CD4-positive, alpha-beta T cell (primary cell): Measurements from ENCODE around the gene EXOSC6. TPM values are rescaled to one million over a fixed set of nuclear protein-coding genes. Genes with fewer than 3 reads are reported as not detected.
"Not testable (repeated sequence)": the region's sequence is repeated elsewhere in the genome, so short reads cannot be mapped to it uniquely, and the experiment has no call there.

Source experiments
- ATAC-seq: fragments of 200-7000 bp; cut with Tn5 transposase; one replicate; pipeline ENCODE4 v1.10.0; 2022; ENCODE audit warnings: mild to moderate bottlenecking; ENCODE audit not compliant: poor library complexity
- CTCF ChIA-PET: fragments of 350-600 bp; sonication (Branson Sonifier 250); formaldehyde crosslinking; loops from one replicate; lab custom pipeline; 2021; ENCODE audit warnings: antibody characterized with exemption, inconsistent platforms; lab: Charles Lee
- POLR2A ChIA-PET: fragments of 350-600 bp; sonication (Branson Sonifier 250); formaldehyde crosslinking; loops from one replicate; lab custom pipeline; 2021; ENCODE audit warnings: antibody characterized with exemption, inconsistent platforms; lab: Charles Lee
- DNase-seq, 14 experiments: peaks; one replicate each; pipeline ENCODE4 v3.0.0-alpha.2; 2013 to 2020; ENCODE audit warnings: mixed read lengths in 2 of 14
- H3K27ac ChIP-seq, 2 donors: one replicate each; pipeline versions ENCODE4 v1.5.1 to v1.7.0; 2013; ENCODE audit warnings: low read length in 2 of 2, low read depth in 1 of 2, mild to moderate bottlenecking in 1 of 2
- H3K27me3 ChIP-seq, 2 experiments: 1 replicate in 1 of 2; 2 replicates in 1 of 2; pipeline versions ENCODE4 v1.6.1 to v1.7.0; 2013; ENCODE audit warnings: low read length in 2 of 2, control low read depth in 1 of 2, mild to moderate bottlenecking in 1 of 2, moderate library complexity in 1 of 2; ENCODE audit not compliant: insufficient read depth in 2 of 2, control insufficient read depth in 1 of 2
- H3K36me3 ChIP-seq: one replicate; pipeline ENCODE4 v1.6.1; 2013; ENCODE audit warnings: low read length, control low read depth; ENCODE audit not compliant: insufficient read depth
- H3K4me1 ChIP-seq: one replicate; pipeline ENCODE4 v1.6.1; 2013; ENCODE audit warnings: low read length, control low read depth; ENCODE audit not compliant: insufficient read depth
- H3K4me3 ChIP-seq: one replicate; pipeline ENCODE4 v1.5.1; 2013; ENCODE audit warnings: mild to moderate bottlenecking, low read length, moderate library complexity
- H3K9me3 ChIP-seq, 2 experiments: 1 replicate in 1 of 2; 2 replicates in 1 of 2; pipeline versions ENCODE4 v1.6.1 to v1.7.0; 2013; ENCODE audit warnings: low read length in 2 of 2, mild to moderate bottlenecking in 2 of 2, control low read depth in 1 of 2, moderate library complexity in 1 of 2; ENCODE audit not compliant: control insufficient read depth in 1 of 2, insufficient read depth in 1 of 2
- H3K27ac Mint-ChIP-seq: one replicate; pipeline ENCODE4 v1.8.0; 2020; ENCODE audit warnings: mixed read lengths
- H3K27me3 Mint-ChIP-seq: one replicate; pipeline ENCODE4 v1.8.0; 2021; ENCODE audit warnings: mixed read lengths
- H3K36me3 Mint-ChIP-seq: one replicate; pipeline ENCODE4 v1.8.0; 2021; ENCODE audit warnings: low read depth, mixed read lengths
- H3K4me1 Mint-ChIP-seq: one replicate; pipeline ENCODE4 v1.8.0; 2021; ENCODE audit warnings: low read depth, mixed read lengths
- H3K4me3 Mint-ChIP-seq: one replicate; pipeline ENCODE4 v1.8.0; 2020; ENCODE audit warnings: mild to moderate bottlenecking, mixed read lengths
- H3K9me3 Mint-ChIP-seq: one replicate; pipeline ENCODE4 v1.8.0; 2020; ENCODE audit warnings: mixed read lengths
- intact Hi-C, 2 experiments: fragments of 100-400 bp; cut with DNase I in 1 of 2; cut with micrococcal nuclease in 1 of 2; formaldehyde crosslinking; loops; one replicate each; pipeline versions ENCODE4 v1.15.1 to v1.9.0; 2023 to 2025; cut with DNase I, micrococcal nuclease
- total RNA-seq, 174 experiments: library from RNA in 2 of 174; stranded (reverse) in 2 of 174; gene quantifications; one replicate each; pipeline ENCODE4 v1.2.3 and lab custom pipeline; 2021 to 2026
- TF ChIP-seq, protein P1 (sequence below): fragments of 200-600 bp; IDR thresholded peaks from one replicate; pipeline ENCODE4 v1.8.0; 2022; ENCODE audit warnings: antibody characterized with exemption, mild to moderate bottlenecking

The EXOSC6 gene
- total RNA-seq, 2 experiments from 2014 or later: 27.8 to 28.2 TPM

DNA sequence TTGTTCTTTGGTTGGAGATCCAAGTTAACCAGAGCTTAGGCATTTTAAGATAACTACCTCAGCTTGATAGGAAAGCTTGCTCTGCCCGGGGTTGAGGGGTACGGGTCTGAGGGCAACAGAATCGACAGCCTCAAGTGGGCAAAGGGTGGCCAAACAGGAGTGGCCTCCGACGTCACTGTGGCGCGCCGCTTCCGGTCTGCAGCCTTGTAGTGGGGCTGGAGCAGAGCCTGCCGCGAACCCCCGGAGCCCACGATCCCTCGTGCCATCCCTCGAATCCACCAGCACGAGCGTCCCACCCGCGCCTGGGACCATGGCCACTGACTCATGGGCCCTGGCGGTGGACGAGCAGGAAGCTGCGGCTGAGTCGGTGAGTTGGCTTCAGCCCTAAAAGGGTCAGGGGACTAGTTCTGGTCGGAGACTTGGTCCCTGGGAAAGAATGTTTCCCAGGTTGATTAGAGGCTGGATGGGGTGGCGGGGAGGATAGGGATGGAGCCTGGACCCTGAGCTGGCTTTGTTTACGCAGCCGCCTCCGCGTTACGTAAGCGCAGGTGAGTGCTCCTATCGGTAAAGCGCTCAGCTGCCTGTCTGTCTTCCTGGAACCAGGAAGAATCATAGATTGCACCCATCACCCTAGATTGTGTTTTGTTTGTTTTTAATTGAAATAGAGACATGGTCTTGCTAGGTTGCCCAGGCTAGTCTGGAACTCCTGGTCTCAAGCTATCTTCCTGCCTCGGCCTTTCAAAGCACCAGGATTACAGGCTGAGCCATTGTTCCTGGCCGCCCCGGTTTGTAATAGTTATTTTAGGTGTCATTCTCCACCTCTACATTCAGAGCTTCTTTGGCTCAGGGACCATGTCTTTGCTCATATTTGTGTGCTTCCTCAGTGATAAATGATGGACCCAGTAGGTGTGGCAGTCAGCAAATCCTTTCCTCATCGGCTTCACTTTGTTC, 47.5 kb upstream of the EXOSC6 start, which contains the start of gene DDX19B:
DDX19B (plus strand) TSS at position 199 of the 951 bp plus-strand sequence; CDS start at position 311, 112 bp downstream.
- ChIA-PET POLR2A (interaction anchor here (0.5 to 4.7 kb wide), 16 partner anchors 8 to 225 kb away, joined by 3 to 100 read pairs (median 4); partner anchors contain the start of genes AARS1, COG4, DDX19A and EXOSC6), CTCF (interaction anchor here (0.7 to 1.1 kb wide), 3 partner anchors 8 to 47 kb away, joined by 3 to 5 read pairs (median 5); partner anchors contain the start of genes AARS1 and DDX19A)
- Histone ChIP-seq H3K27me3 (no peaks in the 10 kb centered on the region), H3K4me1 (peaks cover 25% of the 10 kb centered on the region), H3K36me3 (peaks cover 3% of the 10 kb centered on the region), H3K9me3 (peaks cover 0 to 3% of the 10 kb centered on the region in 2 experiments), H3K4me3 (peak within 1 kb of the TSS; percentile 88), H3K27ac (peak within 1 kb of the TSS; percentile 88 to 97)
- peak; percentile 88 for ATAC-seq
- DNase-seq: peak; percentile 33 to 78 (median 48)
- peaks cover 44% of the 10 kb centered on the region for H3K36me3 Mint-ChIP-seq
- peaks cover 45% of the 10 kb centered on the region for H3K4me1 Mint-ChIP-seq
- H3K9me3 Mint-ChIP-seq: peaks cover 2% of the 10 kb centered on the region
- peak within 1 kb of the TSS; percentile 96 for H3K4me3 Mint-ChIP-seq
- TF ChIP-seq, protein P1, sequence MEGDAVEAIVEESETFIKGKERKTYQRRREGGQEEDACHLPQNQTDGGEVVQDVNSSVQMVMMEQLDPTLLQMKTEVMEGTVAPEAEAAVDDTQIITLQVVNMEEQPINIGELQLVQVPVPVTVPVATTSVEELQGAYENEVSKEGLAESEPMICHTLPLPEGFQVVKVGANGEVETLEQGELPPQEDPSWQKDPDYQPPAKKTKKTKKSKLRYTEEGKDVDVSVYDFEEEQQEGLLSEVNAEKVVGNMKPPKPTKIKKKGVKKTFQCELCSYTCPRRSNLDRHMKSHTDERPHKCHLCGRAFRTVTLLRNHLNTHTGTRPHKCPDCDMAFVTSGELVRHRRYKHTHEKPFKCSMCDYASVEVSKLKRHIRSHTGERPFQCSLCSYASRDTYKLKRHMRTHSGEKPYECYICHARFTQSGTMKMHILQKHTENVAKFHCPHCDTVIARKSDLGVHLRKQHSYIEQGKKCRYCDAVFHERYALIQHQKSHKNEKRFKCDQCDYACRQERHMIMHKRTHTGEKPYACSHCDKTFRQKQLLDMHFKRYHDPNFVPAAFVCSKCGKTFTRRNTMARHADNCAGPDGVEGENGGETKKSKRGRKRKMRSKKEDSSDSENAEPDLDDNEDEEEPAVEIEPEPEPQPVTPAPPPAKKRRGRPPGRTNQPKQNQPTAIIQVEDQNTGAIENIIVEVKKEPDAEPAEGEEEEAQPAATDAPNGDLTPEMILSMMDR: no peak
- intact Hi-C loops: loop anchor here in 1 of 2 experiments (2.0 kb wide), 1 partner anchor 48 kb away; the partner anchor contains the start of gene DDX19A
- peak within 1 kb of the TSS; percentile 98 for H3K27ac Mint-ChIP-seq
- no peaks in the 10 kb centered on the region for H3K27me3 Mint-ChIP-seq

DNA sequence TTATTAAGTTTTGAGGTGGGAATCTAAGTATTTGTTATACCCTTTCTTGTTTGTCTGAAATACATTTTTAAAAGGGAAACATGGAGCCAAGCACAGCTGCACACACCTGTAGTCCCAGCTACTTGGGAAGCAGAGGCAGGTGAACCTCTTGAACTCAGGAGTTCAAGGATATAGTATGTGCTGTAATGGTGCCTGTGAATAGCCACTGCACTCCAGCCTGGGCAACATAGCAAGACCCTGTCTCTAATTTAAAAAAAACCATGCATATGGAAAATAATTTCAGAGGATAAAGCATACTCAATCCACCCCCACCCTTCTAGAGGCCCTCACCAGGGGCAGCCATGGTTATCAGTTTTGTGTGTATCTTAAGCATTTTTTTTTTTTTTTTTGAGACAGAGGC, 43.9 kb upstream of the EXOSC6 start:
- H3K27ac ChIP-seq: no peak overlapping the region
- CTCF ChIA-PET: no interaction called here

DNA sequence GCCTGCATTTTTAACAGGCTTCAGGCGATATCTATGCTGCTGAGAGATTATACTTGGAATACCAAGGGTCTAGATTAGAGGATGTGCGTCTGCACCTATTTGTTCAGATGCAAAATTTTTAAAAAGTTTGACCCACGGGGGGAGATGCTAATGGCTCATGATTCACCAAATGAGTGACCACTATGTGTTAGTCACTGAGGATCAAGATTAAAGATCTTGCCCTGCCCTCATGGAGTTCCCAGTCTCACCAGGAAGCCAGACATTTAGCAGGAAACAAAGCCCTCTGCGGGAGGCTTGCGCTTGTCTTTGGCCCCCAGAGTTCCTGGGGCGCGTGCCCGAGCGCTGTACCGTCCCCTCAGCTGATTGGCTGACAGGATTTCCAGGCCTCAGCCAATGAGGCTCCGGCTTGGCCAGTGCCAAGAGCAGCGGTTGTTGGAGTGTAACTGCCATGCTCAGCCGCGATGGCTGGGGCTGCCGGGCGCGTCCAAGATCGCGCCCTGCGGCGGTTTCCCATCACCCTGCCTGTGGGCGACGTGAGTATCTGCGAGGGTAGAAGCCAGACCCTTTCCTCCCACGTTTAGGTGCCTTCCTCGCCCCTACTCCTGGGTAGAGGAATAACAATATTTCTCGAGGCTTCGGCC, 42.8 kb upstream of the EXOSC6 start:
- Mint-ChIP-seq H3K27me3 (no peaks in the 10 kb centered on the region), H3K27ac (no peak overlapping the region), H3K36me3 (peaks cover 10% of the 10 kb centered on the region), H3K4me1 (peaks cover 17% of the 10 kb centered on the region), H3K9me3 (no peaks in the 10 kb centered on the region), H3K4me3 (no peak overlapping the region)
- ChIA-PET CTCF (no interaction called here), POLR2A (no interaction called here)
- Histone ChIP-seq H3K36me3 (no peaks in the 10 kb centered on the region), H3K4me1 (peaks cover 15% of the 10 kb centered on the region), H3K27ac (no peak overlapping the region), H3K4me3 (no peak overlapping the region), H3K27me3 (no peaks in the 10 kb centered on the region), H3K9me3 (no peaks in the 10 kb centered on the region)
- intact Hi-C loops: no loop called here
- DNase-seq (no peak), ATAC-seq (no peak)
- TF ChIP-seq, protein P1: no peak

More for the DNA sequence above, 43.9 kb upstream of the EXOSC6 start:
- no peaks in the 10 kb centered on the region for H3K27me3 ChIP-seq
- ATAC-seq: no peak
- TF ChIP-seq, protein P1: no peak
- POLR2A ChIA-PET: no interaction called here
- H3K9me3 ChIP-seq: no peaks in the 10 kb centered on the region
- H3K4me1 ChIP-seq: peaks cover 20% of the 10 kb centered on the region
- H3K9me3 Mint-ChIP-seq: no peaks in the 10 kb centered on the region
- H3K4me3 ChIP-seq: no peak overlapping the region
- no peak overlapping the region for H3K27ac Mint-ChIP-seq
- H3K27me3 Mint-ChIP-seq: no peaks in the 10 kb centered on the region
- DNase-seq: no peak
- H3K36me3 ChIP-seq: no peaks in the 10 kb centered on the region
- peaks cover 19% of the 10 kb centered on the region for H3K36me3 Mint-ChIP-seq
- intact Hi-C loops: no loop called here
- no peak overlapping the region for H3K4me3 Mint-ChIP-seq
- peaks cover 23% of the 10 kb centered on the region for H3K4me1 Mint-ChIP-seq

DNA sequence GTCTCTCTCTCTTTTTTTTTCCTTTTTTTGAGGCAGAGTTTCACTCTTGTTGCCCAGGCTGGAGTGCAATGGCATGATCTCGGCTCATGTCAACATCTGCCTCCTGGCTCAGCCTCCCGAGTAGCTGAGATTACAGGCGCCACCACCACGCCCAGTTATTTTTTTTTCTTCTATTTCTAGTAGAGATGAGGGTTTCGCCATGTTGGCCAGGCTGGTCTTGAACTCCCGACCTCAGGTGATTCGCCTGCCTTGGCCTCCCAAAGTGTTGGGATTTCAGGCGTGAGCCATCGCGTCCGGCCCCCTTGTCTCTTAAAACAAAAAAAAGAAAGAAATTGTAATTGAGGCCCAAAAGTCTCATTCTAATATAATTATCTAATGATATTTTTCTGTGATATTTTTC, 40.4 kb upstream of the EXOSC6 start:
- H3K4me3 Mint-ChIP-seq, H3K27me3 ChIP-seq, ATAC-seq, H3K27me3 Mint-ChIP-seq, H3K27ac Mint-ChIP-seq, intact Hi-C loops, H3K4me3 ChIP-seq, H3K9me3 Mint-ChIP-seq, CTCF ChIA-PET, H3K27ac ChIP-seq, H3K36me3 ChIP-seq, H3K9me3 ChIP-seq, DNase-seq: not testable (repeated sequence)
- POLR2A ChIA-PET: interaction anchor here (1.4 kb wide), 1 partner anchor 40 kb away, joined by 5 read pairs; no protein-coding TSS in a partner anchor
- peaks cover 10% of the 10 kb centered on the region for H3K36me3 Mint-ChIP-seq
- H3K4me1 ChIP-seq: peaks cover 20% of the 10 kb centered on the region
- peaks cover 16% of the 10 kb centered on the region for H3K4me1 Mint-ChIP-seq
